Adrenal gland (tissue), 12 donors: ENCODE results near the gene DNA2. TPM values are rescaled to one million over a fixed set of nuclear protein-coding genes. Genes with fewer than 3 reads are reported as not detected.

Experiments
- DNase-seq, 7 donors: peaks; one replicate each; pipeline ENCODE4 v3.0.0-alpha.2; 2019 to 2020
- H3K27ac ChIP-seq, 5 donors: fragments of 200-600 bp; sonication (generic) in 4 of 5; 1 replicate in 3 of 5; 2 replicates in 2 of 5; pipeline versions ENCODE4 v1.5.1 to v1.8.0; 2016 to 2020; ENCODE audit warnings: mild to moderate bottlenecking in 1 of 5
- H3K27me3 ChIP-seq: fragments of 200-600 bp; 2 replicates; pipeline ENCODE4 v1.8.0; 2021
- H3K36me3 ChIP-seq, 2 donors: fragments of 200-600 bp; replicated peaks in 1 of 2; 1 replicate in 1 of 2; 2 replicates in 1 of 2; pipeline versions ENCODE4 v1.5.1 to v1.8.0; 2018 to 2022
- H3K4me1 ChIP-seq, 2 donors: fragments of 200-600 bp; replicated peaks in 1 of 2; 1 replicate in 1 of 2; 2 replicates in 1 of 2; pipeline versions ENCODE4 v1.5.1 to v1.8.0; 2018 to 2021
- H3K4me3 ChIP-seq, 4 donors: fragments of 200-600 bp; sonication (generic) in 3 of 4; one replicate each; pipeline ENCODE4 v1.5.1; 2016 to 2018
- H3K9me3 ChIP-seq, 3 donors: fragments of 200-600 bp; sonication (generic) in 1 of 3; replicated peaks in 1 of 3; 1 replicate in 2 of 3; 2 replicates in 1 of 3; pipeline versions ENCODE4 v1.5.1 to v1.8.0; 2016 to 2021
- CTCF ChIP-seq, 6 experiments: fragments of 450-650 bp in 4 of 6; fragments of 200-600 bp in 2 of 6; sonication (generic) in 1 of 6; IDR thresholded peaks; 1 replicate in 5 of 6; 2 replicates in 1 of 6; pipeline versions ENCODE4 v1.5.1 to v1.8.0; 2016 to 2021; ENCODE audit warnings: antibody characterized with exemption in 6 of 6, mild to moderate bottlenecking in 2 of 6, moderate library complexity in 1 of 6
- POLR2A ChIP-seq, 2 donors: fragments of 450-650 bp; IDR thresholded peaks; one replicate each; pipeline ENCODE4 v1.6.1; 2017; ENCODE audit warnings: antibody characterized with exemption in 2 of 2, mild to moderate bottlenecking in 2 of 2, moderate library complexity in 1 of 2
- WGBS, 4 donors: extraction: QIAGEN DNeasy Blood & Tissue Kit in 2 of 4; methylation state at CpG; one replicate each; pipeline versions ENCODE4 v1.1.5 to v1.1.7; 2013 to 2017; 5-methylcytosine and 5-hydroxymethylcytosine counted together
- intact Hi-C, 2 donors: fragments of 100-400 bp; cut with DNase I; formaldehyde crosslinking; loops; one replicate each; pipeline versions ENCODE4 v1.14.1 to v1.15.0; 2022 to 2023
- polyA plus RNA-seq, 3 donors: library from polyadenylated mRNA; stranded (reverse); fragments of 200-250 nt in 2 of 3; fragments of 350-450 nt in 1 of 3; fragmentation: Illumina TruSeq in 1 of 3; extraction: RNeasy Lipid Tissue Mini Kit (QIAGEN cat#74804) in 1 of 3; gene quantifications; one replicate each; pipeline ENCODE4 v1.2.3, GENCODE V29; 2013 to 2014
- total RNA-seq, 9 donors: library from RNA; depleted of rRNA in 4 of 9; stranded (reverse); fragments of >200 nt in 4 of 9; fragments of 120-200 nt in 1 of 9; fragmentation: NEBNext Ultra II Directional in 1 of 9; extraction: Animal tissue kit (Norgen Biotek cat#: 25700) in 1 of 9; gene quantifications; one replicate each; pipeline versions ENCODE4 v1.1.0 to v1.2.4, GENCODE V29; 2013 to 2023
- donor health status: healthy with polysubstance abuse.
- donor health status: Bipolar disorder and iron deficiency.
- donor health status: DM: yes; HTN: yes; CAD: no.
- donor health status: DM: no; HTN: no; CAD: no.
- donor health status: DM: no; HTN: no; CAD: no.
- donor health status: DM: yes; HTN: yes; CAD: no.

DNA2 gene
- total and polyA plus RNA-seq, 12 donors: 0.55 to 8.4 (median 1.6) TPM

GRCh38 chr10:68402276-68402675 is 69.5 kb downstream of the DNA2 start:
- no peak for DNase-seq
- Histone ChIP-seq H3K27ac (no peak overlapping the region), H3K4me1 (peaks cover 0 to 10% of the 10 kb centered on the region in 2 donors), H3K27me3 (no peaks in the 10 kb centered on the region), H3K4me3 (no peak overlapping the region), H3K36me3 (no peaks in the 10 kb centered on the region), H3K9me3 (no peaks in the 10 kb centered on the region)
- TF ChIP-seq POLR2A (IDR thresholded peaks at IDR 0.05): no peak
- no peak for TF ChIP-seq CTCF (IDR thresholded peaks at IDR 0.05)
- WGBS, 4 donors: 49 to 73% (median 56%) methylated on average over 1 of the region's 1 CpG
- intact Hi-C loops: no loop called here

- Histone ChIP-seq H3K4me1 (no peaks in the 10 kb centered on the region), H3K36me3 (peaks cover 0 to 3% of the 10 kb centered on the region in 2 donors), H3K27ac (no peak overlapping the region), H3K9me3 (no peaks in the 10 kb centered on the region), H3K27me3 (no peaks in the 10 kb centered on the region), H3K4me3 (no peak overlapping the region)
- no peak for DNase-seq
- 85 to 100% (median 95%) methylated on average over 1 of the region's 1 CpG for WGBS, 4 donors
- intact Hi-C loops: no loop called here
- TF ChIP-seq POLR2A (IDR thresholded peaks at IDR 0.05) (no peak), CTCF (IDR thresholded peaks at IDR 0.05) (no peak)
Measured at GRCh38 chr10:68397005-68397404, 74.8 kb downstream of the DNA2 start.

DNA sequence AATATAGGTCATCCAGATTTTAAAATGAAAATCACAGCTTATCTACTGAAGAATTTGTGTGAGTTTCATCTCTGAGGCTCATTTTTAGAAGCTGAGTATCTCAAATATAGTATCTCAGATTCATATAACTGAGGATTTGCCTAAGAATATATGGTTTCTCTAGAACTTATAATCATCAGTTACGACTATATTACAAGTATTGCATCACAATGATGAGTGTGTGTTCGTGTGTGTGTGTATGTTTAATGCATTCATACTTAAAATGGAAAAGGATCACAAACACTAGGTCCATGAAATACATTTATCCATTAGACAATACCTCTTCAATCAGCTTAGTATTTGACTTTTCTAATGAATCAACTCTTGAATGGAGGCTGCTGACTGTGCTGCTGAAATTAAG is 86.0 kb downstream of the DNA2 start:
- Histone ChIP-seq H3K27ac (no peak overlapping the region), H3K36me3 (peaks cover 0 to 75% of the 10 kb centered on the region in 2 donors), H3K4me3 (no peak overlapping the region), H3K27me3 (no peaks in the 10 kb centered on the region), H3K4me1 (no peaks in the 10 kb centered on the region), H3K9me3 (no peaks in the 10 kb centered on the region)
- no peak for DNase-seq
- intact Hi-C loops: no loop called here
- TF ChIP-seq CTCF (IDR thresholded peaks at IDR 0.05) (no peak), POLR2A (IDR thresholded peaks at IDR 0.05) (no peak)
- 83 to 98% (median 89%) methylated on average over 2 of the region's 2 CpGs for WGBS, 4 donors

GRCh38 chr10:68371604-68372003 is 100.2 kb downstream of the DNA2 start:
- no peak for DNase-seq
- WGBS, 4 donors: 93 to 100% (median 98%) methylated on average over 1 of the region's 1 CpG
- no peaks in the 10 kb centered on the region for H3K36me3 ChIP-seq
- no peak overlapping the region for H3K27ac ChIP-seq
- H3K9me3 ChIP-seq: peaks cover 0 to 10% (median 0%) of the 10 kb centered on the region in 3 donors
- TF ChIP-seq POLR2A (IDR thresholded peaks at IDR 0.05): no peak
- TF ChIP-seq CTCF (IDR thresholded peaks at IDR 0.05): no peak
- intact Hi-C loops: no loop called here
- no peaks in the 10 kb centered on the region for H3K27me3 ChIP-seq
- no peak overlapping the region for H3K4me3 ChIP-seq
- no peaks in the 10 kb centered on the region for H3K4me1 ChIP-seq
